SK-N-SH (cell line): Measurements from ENCODE around the gene TCF12. TPM values are rescaled to one million over a fixed set of nuclear protein-coding genes. Genes with fewer than 3 reads are reported as not detected.
A peak's percentile ranks its signal among the peaks of the same experiment; 100 is the strongest.

Experiments used
- CTCF ChIA-PET: fragments of 300-600, 350-600 bp; formaldehyde crosslinking; extraction: SDS; loops from one replicate; lab custom pipeline; 2021; lab: Yijun Ruan, JAX
- POLR2A ChIA-PET: fragments of 350-600 bp; sonication (Branson Sonifier 250); formaldehyde crosslinking; extraction: SDS; loops from one replicate; lab custom pipeline; 2020; ENCODE audit warnings: antibody characterized with exemption, inconsistent platforms; lab: Yijun Ruan, JAX
- DNase-seq: peaks from one replicate; pipeline ENCODE4 v3.0.0; 2012
- H2AFZ ChIP-seq: fragments of 200-600 bp; sonication (generic); 2 replicates; pipeline ENCODE4 v1.8.1; 2016; ENCODE audit warnings: antibody characterized with exemption, mild to moderate bottlenecking, low read depth
- H3F3A ChIP-seq: fragments of 200-600 bp; sonication (generic); replicated peaks from 2 replicates; pipeline ENCODE3; 2016; ENCODE audit warnings: antibody characterized with exemption, mild to moderate bottlenecking; ENCODE audit not compliant: insufficient read depth
- H3K27ac ChIP-seq, 2 experiments: fragments of 200-500 bp in 1 of 2; fragments of 200-600 bp in 1 of 2; sonication (Bioruptor generic) in 1 of 2; sonication (generic), shearing (Covaris generic) in 1 of 2; 2 replicates each; pipeline versions ENCODE4 v1.5.1 to v1.6.1; 2014 to 2016; ENCODE audit warnings: low read depth in 2 of 2, inconsistent platforms in 1 of 2, low read length in 1 of 2, mild to moderate bottlenecking in 1 of 2, mixed read lengths in 1 of 2
- H3K27me3 ChIP-seq: fragments of 200-600 bp; sonication (generic), shearing (Covaris generic); 2 replicates; pipeline ENCODE4 v1.6.1; 2016; ENCODE audit warnings: mixed run types; ENCODE audit not compliant: insufficient read depth
- H3K36me3 ChIP-seq, 2 experiments: fragments of 200-500 bp in 1 of 2; fragments of 200-600 bp in 1 of 2; sonication (Bioruptor generic) in 1 of 2; sonication (generic) in 1 of 2; replicated peaks in 1 of 2; 2 replicates each; pipeline versions ENCODE3 to v1.5.1; 2014 to 2016; ENCODE audit warnings: low read length in 1 of 2, mild to moderate bottlenecking in 1 of 2; ENCODE audit not compliant: insufficient read depth in 2 of 2, control insufficient read depth in 1 of 2
- H3K4me1 ChIP-seq, 2 experiments: fragments of 200-500 bp in 1 of 2; fragments of 200-600 bp in 1 of 2; sonication (Bioruptor generic) in 1 of 2; sonication (generic), shearing (Covaris generic) in 1 of 2; 2 replicates each; pipeline versions ENCODE4 v1.5.1 to v1.6.1; 2014 to 2016; ENCODE audit warnings: low read depth in 1 of 2, low read length in 1 of 2, mixed run types in 1 of 2; ENCODE audit not compliant: insufficient read depth in 2 of 2, control insufficient read depth in 1 of 2
- H3K4me2 ChIP-seq: fragments of 200-600 bp; sonication (generic), shearing (Covaris generic); 2 replicates; pipeline ENCODE4 v1.6.1; 2017; ENCODE audit warnings: mixed run types
- H3K4me3 ChIP-seq, 2 experiments: fragments of 200-500 bp in 1 of 2; fragments of 200-600 bp in 1 of 2; sonication (Bioruptor generic) in 1 of 2; sonication (generic), shearing (Covaris generic) in 1 of 2; 2 replicates each; pipeline versions ENCODE4 v1.5.1 to v1.8.1; 2014 to 2016; ENCODE audit warnings: low read depth in 2 of 2, inconsistent platforms in 1 of 2, low read length in 1 of 2, mild to moderate bottlenecking in 1 of 2, mixed read lengths in 1 of 2, moderate library complexity in 1 of 2
- H3K79me2 ChIP-seq: fragments of 200-600 bp; sonication (generic); 2 replicates; pipeline ENCODE4 v1.8.1; 2017; ENCODE audit warnings: mild to moderate bottlenecking; ENCODE audit not compliant: insufficient read depth
- H3K9ac ChIP-seq: fragments of 200-600 bp; sonication (generic); 2 replicates; pipeline ENCODE4 v1.6.1; 2017; ENCODE audit warnings: mixed run types
- H3K9me2 ChIP-seq: fragments of 200-600 bp; sonication (generic); 2 replicates; pipeline ENCODE4 v1.6.1; 2017; ENCODE audit warnings: mixed run types
- H3K9me3 ChIP-seq: fragments of 200-600 bp; sonication (generic); 2 replicates; pipeline ENCODE4 v1.6.1; 2017; ENCODE audit warnings: mixed run types, mild to moderate bottlenecking, moderate library complexity
- H4K20me1 ChIP-seq: fragments of 200-600 bp; sonication (generic); 2 replicates; pipeline ENCODE4 v1.6.1; 2017; ENCODE audit warnings: mild to moderate bottlenecking, mixed run types; ENCODE audit not compliant: insufficient read depth
- CTCF ChIP-seq: fragments of 200-600 bp; sonication (generic); IDR thresholded peaks from 2 replicates; pipeline ENCODE4 v1.6.1; 2017; ENCODE audit warnings: antibody characterized with exemption, mild to moderate bottlenecking, moderate library complexity
- EP300 ChIP-seq, 2 experiments: IDR thresholded peaks; 2 replicates each; pipeline versions ENCODE4 v1.4.0 to v1.6.1; 2012; ENCODE audit warnings: borderline replicate concordance in 1 of 2, low read depth in 1 of 2, low read length in 1 of 2
- EZH2phosphoT487 ChIP-seq: fragments of 200-600 bp; sonication (generic); IDR thresholded peaks from 2 replicates; pipeline ENCODE4 v1.6.1; 2017; ENCODE audit warnings: low read depth, mixed run types, mild to moderate bottlenecking, antibody characterized with exemption, moderate library complexity, borderline replicate concordance
- FOSL2 ChIP-seq: IDR thresholded peaks from 2 replicates; pipeline ENCODE4 v1.4.0; 2012; ENCODE audit warnings: low read depth, mild to moderate bottlenecking, moderate library complexity, borderline replicate concordance
- JUND ChIP-seq: IDR thresholded peaks from 2 replicates; pipeline ENCODE4 v1.4.0; 2012
- MAX ChIP-seq: IDR thresholded peaks from 2 replicates; pipeline ENCODE4 v1.4.0; 2012; ENCODE audit warnings: low read depth
- MEF2A ChIP-seq: IDR thresholded peaks from 2 replicates; pipeline ENCODE4 v1.4.0; 2012; ENCODE audit warnings: low read depth, borderline replicate concordance
- NFIC ChIP-seq: IDR thresholded peaks from 2 replicates; pipeline ENCODE4 v1.4.0; 2012; ENCODE audit warnings: borderline replicate concordance
- PBX3 ChIP-seq: IDR thresholded peaks from 2 replicates; pipeline ENCODE4; 2012
- RFX5 ChIP-seq: IDR thresholded peaks from 2 replicates; pipeline ENCODE4 v1.6.1; 2012; ENCODE audit warnings: mild to moderate bottlenecking, improper control_type of control experiment, low read length
- RXRA ChIP-seq: IDR thresholded peaks from 2 replicates; pipeline ENCODE4 v1.4.0; 2012; ENCODE audit warnings: low read depth, mild to moderate bottlenecking, borderline replicate concordance
- SIN3A ChIP-seq: IDR thresholded peaks from 2 replicates; pipeline ENCODE4 v1.6.1; 2012; ENCODE audit warnings: low read depth, mild to moderate bottlenecking, low read length, moderate library complexity, borderline replicate concordance
- TCF12 ChIP-seq: IDR thresholded peaks from 2 replicates; pipeline ENCODE4 v1.4.0; 2012
- TEAD4 ChIP-seq: IDR thresholded peaks from 2 replicates; pipeline ENCODE4 v1.4.0; 2012; ENCODE audit warnings: mild to moderate bottlenecking, borderline replicate concordance; ENCODE audit not compliant: insufficient read depth
- WGBS: methylation state at CpG from one replicate; pipeline ENCODE4 v1.1.6; 2017; ENCODE audit warnings: low lambda C conversion rate; 5-methylcytosine and 5-hydroxymethylcytosine counted together
- polyA plus RNA-seq, 3 experiments: library from polyadenylated mRNA; depleted of rRNA; stranded (reverse); fragments of >200 nt; gene quantifications; 2 replicates each; pipeline ENCODE4 v1.2.3, GENCODE V29; 2012

Gene TCF12
- polyA plus RNA-seq, 1 of the 3 experiments (the other 2 are of a cell fraction): 49.6 TPM

DNA sequence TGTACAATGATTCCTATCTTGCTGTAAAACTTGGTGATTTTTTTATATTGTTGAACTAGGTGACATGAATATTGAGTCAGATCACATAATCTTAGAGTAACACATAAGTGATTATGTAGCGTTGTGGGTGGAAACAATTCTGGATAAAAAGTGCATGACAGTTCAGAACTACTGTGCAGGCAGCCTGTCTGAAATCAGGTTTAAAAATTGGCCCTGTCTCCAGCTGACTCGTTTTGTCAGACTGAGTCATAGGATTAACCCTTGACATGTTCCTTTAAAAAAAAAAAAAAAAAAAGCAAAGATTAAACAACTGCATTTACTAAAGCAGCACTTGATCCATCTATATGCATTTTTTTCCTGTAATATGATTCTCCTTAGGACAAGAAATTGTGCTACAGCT is 297.8 kb downstream of the TCF12 start:
- no peak overlapping the region for H2AFZ ChIP-seq
- peaks cover 62% of the 10 kb centered on the region for H3K79me2 ChIP-seq
- peak overlapping the region; percentile 47 to 90 for H3K27ac ChIP-seq
- H3K9ac ChIP-seq: peak overlapping the region; percentile 30; the same call in 1 of the 2 replicates
- 7% methylated on average over 2 of the region's 2 CpGs for WGBS
- CTCF ChIA-PET: interaction anchor here (0.9 to 6.9 kb wide), 8 partner anchors 70 to 725 kb away, joined by 3 to 33 read pairs (median 6); no protein-coding TSS in a partner anchor
- H4K20me1 ChIP-seq: no peaks in the 10 kb centered on the region
- POLR2A ChIA-PET: no interaction called here
- H3K9me2 ChIP-seq: no peaks in the 10 kb centered on the region
- H3K4me2 ChIP-seq: peak overlapping the region; percentile 58
- H3K27me3 ChIP-seq: no peaks in the 10 kb centered on the region
- H3F3A ChIP-seq: peaks cover 51% of the 10 kb centered on the region
- no peaks in the 10 kb centered on the region for H3K36me3 ChIP-seq
- no peaks in the 10 kb centered on the region for H3K9me3 ChIP-seq
- DNase-seq: no peak
- TF ChIP-seq EP300 (IDR thresholded peaks at IDR 0.05; ENCODE audit: borderline replicate concordance in 1 of 2, low read depth in 1 of 2, low read length in 1 of 2) (peak in 1 of 2 experiments; percentile 59; a peak in 1 of 4 replicates), CTCF (no peak), JUND (peak; percentile 85), MEF2A (0 out of 2 replicates have a peak, but pooled peaks have one; percentile 24), PBX3 (peak; percentile 85), NFIC (peak; percentile 70; the same call in 1 of the 2 replicates), RXRA (peak; percentile 37; the same call in 1 of the 2 replicates), RFX5 (no peak), EZH2phosphoT487 (no peak), TCF12 (peak; percentile 82), MAX (0 out of 2 replicates have a peak, but pooled peaks have one; percentile 55), TEAD4 (no peak), SIN3A (peak; percentile 82; the same call in 1 of the 2 replicates), FOSL2 (peak; percentile 78)
- TF ChIP-seq, all 33 proteins: peak for 10
- peaks cover 28 to 31% of the 10 kb centered on the region in 2 experiments; a peak in 3 of 4 replicates for H3K4me1 ChIP-seq
- no peak overlapping the region; a peak in 1 of 4 replicates for H3K4me3 ChIP-seq
